ENCODE results near the gene SNX21.

SNX21 gene

GRCh38 chr20:45835825-45836224 lies 2.2 kb downstream of the SNX21 start:
- no peak overlapping the region for H3K4me3 ChIP-seq (ENCODE audit: low read depth, low read length)

DNA sequence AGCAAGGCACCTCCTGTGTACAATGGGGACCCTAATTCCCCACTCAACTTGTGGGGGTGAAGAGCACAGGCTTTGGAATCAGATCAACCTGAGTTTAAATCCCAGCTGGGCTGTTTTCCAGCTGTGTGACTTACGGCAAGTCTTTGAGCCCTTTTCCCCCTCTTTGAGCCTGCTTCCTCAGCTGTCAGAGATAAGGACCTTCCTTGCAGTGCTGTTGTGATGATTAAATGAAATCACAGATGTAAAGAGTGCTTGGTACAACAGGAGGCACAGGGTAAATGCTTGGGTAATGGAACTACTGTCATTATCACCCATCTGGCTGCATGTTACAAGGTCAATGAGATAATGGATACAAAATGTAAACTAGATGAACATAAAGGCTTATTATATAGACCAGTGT lies 3.2 kb downstream of the SNX21 start:
- TF ChIP-seq POLR2A (IDR thresholded peaks at IDR 0.05; ENCODE audit: extremely low read depth, insufficient read length) (no peak), CTCF (IDR thresholded peaks at IDR 0.05; ENCODE audit: low read depth, low read length) (no peak), MYC (IDR thresholded peaks at IDR 0.05; ENCODE audit: low read depth, low read length) (no peak)
- TF ChIP-seq, protein P1, sequence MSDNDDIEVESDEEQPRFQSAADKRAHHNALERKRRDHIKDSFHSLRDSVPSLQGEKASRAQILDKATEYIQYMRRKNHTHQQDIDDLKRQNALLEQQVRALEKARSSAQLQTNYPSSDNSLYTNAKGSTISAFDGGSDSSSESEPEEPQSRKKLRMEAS (IDR thresholded peaks at IDR 0.05; ENCODE audit: low read depth, low read length): no peak
- no peak overlapping the region for H3K4me3 ChIP-seq (ENCODE audit: low read depth, low read length)
- DNase-seq (ENCODE audit: low read depth): no peak

More at GRCh38 chr20:45835825-45836224, 2.2 kb downstream of the SNX21 start:
- TF ChIP-seq, protein P1 (IDR thresholded peaks at IDR 0.05; ENCODE audit: low read depth, low read length): no peak
- TF ChIP-seq CTCF (IDR thresholded peaks at IDR 0.05; ENCODE audit: low read depth, low read length) (no peak), MYC (IDR thresholded peaks at IDR 0.05; ENCODE audit: low read depth, low read length) (no peak), POLR2A (IDR thresholded peaks at IDR 0.05; ENCODE audit: extremely low read depth, insufficient read length) (no peak)
- no peak for DNase-seq (ENCODE audit: low read depth)

DNA sequence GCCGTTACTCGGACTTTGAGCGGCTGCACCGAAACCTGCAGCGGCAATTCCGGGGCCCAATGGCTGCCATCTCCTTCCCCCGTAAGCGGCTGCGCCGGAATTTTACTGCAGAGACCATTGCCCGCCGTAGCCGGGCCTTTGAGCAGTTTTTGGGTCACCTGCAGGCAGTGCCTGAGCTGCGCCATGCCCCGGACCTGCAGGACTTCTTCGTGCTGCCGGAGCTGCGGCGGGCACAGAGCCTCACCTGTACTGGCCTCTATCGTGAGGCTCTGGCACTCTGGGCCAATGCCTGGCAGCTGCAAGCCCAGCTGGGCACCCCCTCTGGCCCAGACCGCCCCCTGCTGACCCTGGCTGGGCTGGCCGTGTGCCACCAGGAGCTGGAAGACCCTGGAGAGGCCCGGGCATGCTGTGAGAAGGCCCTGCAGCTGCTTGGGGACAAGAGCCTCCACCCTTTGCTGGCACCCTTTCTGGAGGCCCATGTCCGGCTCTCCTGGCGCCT lies 7.2 kb downstream of the SNX21 start:
- TF ChIP-seq CTCF (IDR thresholded peaks at IDR 0.05; ENCODE audit: low read depth, low read length): no peak
- TF ChIP-seq POLR2A (IDR thresholded peaks at IDR 0.05; ENCODE audit: extremely low read depth, insufficient read length): no peak
- TF ChIP-seq, protein P1 (IDR thresholded peaks at IDR 0.05; ENCODE audit: low read depth, low read length): no peak
- TF ChIP-seq MYC (IDR thresholded peaks at IDR 0.05; ENCODE audit: low read depth, low read length): no peak
- no peak for DNase-seq (ENCODE audit: low read depth)

GRCh38 chr20:45841407-45842129 lies 8.0 kb downstream of the SNX21 start:
- H3K4me3 ChIP-seq (ENCODE audit: low read depth, low read length): no peak overlapping the region
- TF ChIP-seq, protein P1 (IDR thresholded peaks at IDR 0.05; ENCODE audit: low read depth, low read length): no peak
- TF ChIP-seq MYC (IDR thresholded peaks at IDR 0.05; ENCODE audit: low read depth, low read length) (no peak), CTCF (IDR thresholded peaks at IDR 0.05; ENCODE audit: low read depth, low read length) (no peak), POLR2A (IDR thresholded peaks at IDR 0.05; ENCODE audit: extremely low read depth, insufficient read length) (no peak)
- no peak for DNase-seq (ENCODE audit: low read depth)

More for the DNA sequence above, 7.2 kb downstream of the SNX21 start:
- H3K4me3 ChIP-seq (ENCODE audit: low read depth, low read length): no peak overlapping the region

- peak; percentile 34 for DNase-seq (ENCODE audit: low read depth)
- H3K4me3 ChIP-seq (ENCODE audit: low read depth, low read length): no peak overlapping the region
- TF ChIP-seq POLR2A (IDR thresholded peaks at IDR 0.05; ENCODE audit: extremely low read depth, insufficient read length) (no peak), MYC (IDR thresholded peaks at IDR 0.05; ENCODE audit: low read depth, low read length) (no peak), CTCF (IDR thresholded peaks at IDR 0.05; ENCODE audit: low read depth, low read length) (no peak)
- TF ChIP-seq, protein P1 (IDR thresholded peaks at IDR 0.05; ENCODE audit: low read depth, low read length): no peak
These were observed 8.7 kb downstream of the SNX21 start for GRCh38 chr20:45842169-45842812.

All from NB4 (cell line).